SK-N-SH (cell line): ENCODE measurements around the gene WDR90. TPM values are rescaled to one million over a fixed set of nuclear protein-coding genes. Genes with fewer than 3 reads are reported as not detected.
A peak's percentile ranks its signal among the peaks of the same experiment; 100 is the strongest.

Experiments used
- CTCF ChIA-PET: fragments of 300-600, 350-600 bp; formaldehyde crosslinking; extraction: SDS; loops from one replicate; lab custom pipeline; 2021; lab: Yijun Ruan, JAX
- POLR2A ChIA-PET: fragments of 350-600 bp; sonication (Branson Sonifier 250); formaldehyde crosslinking; extraction: SDS; loops from one replicate; lab custom pipeline; 2020; ENCODE audit warnings: antibody characterized with exemption, inconsistent platforms; lab: Yijun Ruan, JAX
- DNase-seq: peaks from one replicate; pipeline ENCODE4 v3.0.0; 2012
- H2AFZ ChIP-seq: fragments of 200-600 bp; sonication (generic); 2 replicates; pipeline ENCODE4 v1.8.1; 2016; ENCODE audit warnings: antibody characterized with exemption, mild to moderate bottlenecking, low read depth
- H3F3A ChIP-seq: fragments of 200-600 bp; sonication (generic); replicated peaks from 2 replicates; pipeline ENCODE3; 2016; ENCODE audit warnings: antibody characterized with exemption, mild to moderate bottlenecking; ENCODE audit not compliant: insufficient read depth
- H3K27ac ChIP-seq, 2 experiments: fragments of 200-500 bp in 1 of 2; fragments of 200-600 bp in 1 of 2; sonication (Bioruptor generic) in 1 of 2; sonication (generic), shearing (Covaris generic) in 1 of 2; 2 replicates each; pipeline versions ENCODE4 v1.5.1 to v1.6.1; 2014 to 2016; ENCODE audit warnings: low read depth in 2 of 2, inconsistent platforms in 1 of 2, low read length in 1 of 2, mild to moderate bottlenecking in 1 of 2, mixed read lengths in 1 of 2
- H3K27me3 ChIP-seq: fragments of 200-600 bp; sonication (generic), shearing (Covaris generic); 2 replicates; pipeline ENCODE4 v1.6.1; 2016; ENCODE audit warnings: mixed run types; ENCODE audit not compliant: insufficient read depth
- H3K36me3 ChIP-seq, 2 experiments: fragments of 200-500 bp in 1 of 2; fragments of 200-600 bp in 1 of 2; sonication (Bioruptor generic) in 1 of 2; sonication (generic) in 1 of 2; replicated peaks in 1 of 2; 2 replicates each; pipeline versions ENCODE3 to v1.5.1; 2014 to 2016; ENCODE audit warnings: low read length in 1 of 2, mild to moderate bottlenecking in 1 of 2; ENCODE audit not compliant: insufficient read depth in 2 of 2, control insufficient read depth in 1 of 2
- H3K4me1 ChIP-seq, 2 experiments: fragments of 200-500 bp in 1 of 2; fragments of 200-600 bp in 1 of 2; sonication (Bioruptor generic) in 1 of 2; sonication (generic), shearing (Covaris generic) in 1 of 2; 2 replicates each; pipeline versions ENCODE4 v1.5.1 to v1.6.1; 2014 to 2016; ENCODE audit warnings: low read depth in 1 of 2, low read length in 1 of 2, mixed run types in 1 of 2; ENCODE audit not compliant: insufficient read depth in 2 of 2, control insufficient read depth in 1 of 2
- H3K4me2 ChIP-seq: fragments of 200-600 bp; sonication (generic), shearing (Covaris generic); 2 replicates; pipeline ENCODE4 v1.6.1; 2017; ENCODE audit warnings: mixed run types
- H3K4me3 ChIP-seq, 2 experiments: fragments of 200-500 bp in 1 of 2; fragments of 200-600 bp in 1 of 2; sonication (Bioruptor generic) in 1 of 2; sonication (generic), shearing (Covaris generic) in 1 of 2; 2 replicates each; pipeline versions ENCODE4 v1.5.1 to v1.8.1; 2014 to 2016; ENCODE audit warnings: low read depth in 2 of 2, inconsistent platforms in 1 of 2, low read length in 1 of 2, mild to moderate bottlenecking in 1 of 2, mixed read lengths in 1 of 2, moderate library complexity in 1 of 2
- H3K79me2 ChIP-seq: fragments of 200-600 bp; sonication (generic); 2 replicates; pipeline ENCODE4 v1.8.1; 2017; ENCODE audit warnings: mild to moderate bottlenecking; ENCODE audit not compliant: insufficient read depth
- H3K9ac ChIP-seq: fragments of 200-600 bp; sonication (generic); 2 replicates; pipeline ENCODE4 v1.6.1; 2017; ENCODE audit warnings: mixed run types
- H3K9me2 ChIP-seq: fragments of 200-600 bp; sonication (generic); 2 replicates; pipeline ENCODE4 v1.6.1; 2017; ENCODE audit warnings: mixed run types
- H3K9me3 ChIP-seq: fragments of 200-600 bp; sonication (generic); 2 replicates; pipeline ENCODE4 v1.6.1; 2017; ENCODE audit warnings: mixed run types, mild to moderate bottlenecking, moderate library complexity
- H4K20me1 ChIP-seq: fragments of 200-600 bp; sonication (generic); 2 replicates; pipeline ENCODE4 v1.6.1; 2017; ENCODE audit warnings: mild to moderate bottlenecking, mixed run types; ENCODE audit not compliant: insufficient read depth
- ELF1 ChIP-seq: IDR thresholded peaks from 2 replicates; pipeline ENCODE4 v1.4.0; 2012
- GATA2 ChIP-seq: sonication (generic); formaldehyde crosslinking; IDR thresholded peaks from 2 replicates; pipeline ENCODE4 v1.5.0; 2020; ENCODE audit warnings: mild to moderate bottlenecking, missing genetic modification reagents
- SIN3A ChIP-seq: IDR thresholded peaks from 2 replicates; pipeline ENCODE4 v1.6.1; 2012; ENCODE audit warnings: low read depth, mild to moderate bottlenecking, low read length, moderate library complexity, borderline replicate concordance
- WGBS: methylation state at CpG from one replicate; pipeline ENCODE4 v1.1.6; 2017; ENCODE audit warnings: low lambda C conversion rate; 5-methylcytosine and 5-hydroxymethylcytosine counted together
- polyA plus RNA-seq, 3 experiments: library from polyadenylated mRNA; depleted of rRNA; stranded (reverse); fragments of >200 nt; gene quantifications; 2 replicates each; pipeline ENCODE4 v1.2.3, GENCODE V29; 2012
- TF ChIP-seq, protein P1 (sequence below): IDR thresholded peaks from 2 replicates; pipeline ENCODE4 v1.4.0; 2012; ENCODE audit warnings: low read depth
- TF ChIP-seq, protein P2 (sequence below): fragments of 200-600 bp; sonication (generic); IDR thresholded peaks from 2 replicates; pipeline ENCODE4 v1.6.1; 2017; ENCODE audit warnings: antibody characterized with exemption, mild to moderate bottlenecking, moderate library complexity

The WDR90 gene
- polyA plus RNA-seq, 1 of the 3 experiments (the other 2 are of a cell fraction): 32.0 TPM

- 0 out of 2 replicates have a peak, but pooled peaks cover 2% of the 10 kb centered on the region for H3K79me2 ChIP-seq
- H3K36me3 ChIP-seq: peaks cover 0 to 4% of the 10 kb centered on the region in 2 experiments
- POLR2A ChIA-PET: interaction anchor here (1.2 to 2.6 kb wide), 5 partner anchors 8 to 54 kb away, joined by 3 to 13 read pairs (median 4); partner anchors contain the start of gene CCDC78
- H3K9ac ChIP-seq: peak within 1 kb of the TSS; percentile 67
- H4K20me1 ChIP-seq: peaks cover 12% of the 10 kb centered on the region; the same call in 1 of the 2 replicates
- no peaks in the 10 kb centered on the region for H3K9me3 ChIP-seq
- no peak for TF ChIP-seq ELF1
- TF ChIP-seq, protein P1, sequence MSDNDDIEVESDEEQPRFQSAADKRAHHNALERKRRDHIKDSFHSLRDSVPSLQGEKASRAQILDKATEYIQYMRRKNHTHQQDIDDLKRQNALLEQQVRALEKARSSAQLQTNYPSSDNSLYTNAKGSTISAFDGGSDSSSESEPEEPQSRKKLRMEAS: peak; percentile 83
- H3K9me2 ChIP-seq: no peaks in the 10 kb centered on the region
- H3K27ac ChIP-seq: peak within 1 kb of the TSS; percentile 56 to 91; a peak in 3 of 4 replicates
- no peak within 1 kb of the TSS for H2AFZ ChIP-seq
- peaks cover 32% of the 10 kb centered on the region for H3F3A ChIP-seq
- peak within 1 kb of the TSS; percentile 66 to 70 for H3K4me3 ChIP-seq
- peaks cover 23 to 51% of the 10 kb centered on the region in 2 experiments; a peak in 3 of 4 replicates for H3K4me1 ChIP-seq
- H3K27me3 ChIP-seq: no peaks in the 10 kb centered on the region
- peak within 1 kb of the TSS; percentile 93 for H3K4me2 ChIP-seq
- CTCF ChIA-PET: interaction anchor here (1.1 to 22.4 kb wide), 8 partner anchors 10 to 70 kb away, joined by 4 to 358 read pairs (median 20); partner anchors contain the start of genes ANTKMT, CCDC78, CHTF18 and CIAO3
- WGBS: 77% methylated on average over 5 of the region's 108 CpGs
- DNase-seq: peak; percentile 92
Observed at GRCh38 chr16:714558-715476, 65.7 kb downstream of the WDR90 start, which contains the start of gene METRN. METRN (plus strand) TSS chr16:715118; CDS start chr16:715290, 172 bp downstream.

DNA sequence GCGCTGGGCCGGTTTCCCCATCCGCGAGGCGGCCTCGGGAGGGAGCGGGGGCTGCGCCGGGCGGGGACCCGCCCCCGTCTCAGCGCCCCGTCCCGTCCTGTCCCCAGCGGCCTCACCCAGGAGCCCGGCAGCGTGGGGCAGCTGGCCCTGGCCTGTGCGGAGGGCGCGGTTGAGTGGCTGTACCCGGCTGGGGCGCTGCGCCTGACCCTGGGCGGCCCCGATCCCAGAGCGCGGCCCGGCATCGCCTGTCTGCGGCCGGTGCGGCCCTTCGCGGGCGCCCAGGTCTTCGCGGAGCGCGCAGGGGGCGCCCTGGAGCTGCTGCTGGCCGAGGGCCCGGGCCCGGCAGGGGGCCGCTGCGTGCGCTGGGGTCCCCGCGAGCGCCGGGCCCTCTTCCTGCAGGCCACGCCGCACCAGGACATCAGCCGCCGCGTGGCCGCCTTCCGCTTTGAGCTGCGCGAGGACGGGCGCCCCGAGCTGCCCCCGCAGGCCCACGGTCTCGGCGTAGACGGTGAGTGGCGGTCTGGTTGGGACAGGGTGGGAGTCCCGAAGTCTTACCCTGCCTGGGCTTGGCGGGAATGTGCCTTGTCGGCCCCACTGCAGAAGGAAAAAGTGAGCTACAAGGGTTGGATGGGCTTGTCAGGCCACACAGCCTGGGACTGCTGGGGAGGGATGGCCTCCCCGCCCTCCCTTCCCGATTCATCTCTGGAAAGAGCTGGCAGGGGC lies 66.5 kb downstream of the WDR90 start:
- Histone ChIP-seq H3K9me3 (no peaks in the 10 kb centered on the region), H3K9ac (peak overlapping the region; percentile 67), H3K4me1 (peaks cover 18 to 47% of the 10 kb centered on the region in 2 experiments; a peak in 3 of 4 replicates), H3K4me2 (peak overlapping the region; percentile 93), H3K27ac (peak overlapping the region; percentile 56 to 91; a peak in 3 of 4 replicates), H3K4me3 (peak overlapping the region; percentile 66 to 70), H3K36me3 (peaks cover 0 to 4% of the 10 kb centered on the region in 2 experiments), H3K79me2 (0 out of 2 replicates have a peak, but pooled peaks cover 2% of the 10 kb centered on the region), H2AFZ (no peak overlapping the region), H4K20me1 (peaks cover 12% of the 10 kb centered on the region; the same call in 1 of the 2 replicates), H3F3A (peaks cover 30% of the 10 kb centered on the region), H3K27me3 (no peaks in the 10 kb centered on the region), H3K9me2 (no peaks in the 10 kb centered on the region)
- ChIA-PET CTCF (interaction anchor here (0.6 to 22.4 kb wide), 10 partner anchors 11 to 69 kb away, joined by 3 to 358 read pairs (median 9); partner anchors contain the start of genes ANTKMT, CCDC78, CHTF18 and CIAO3), POLR2A (interaction anchor here (1.1 to 2.6 kb wide), 7 partner anchors 9 to 68 kb away, joined by 3 to 13 read pairs (median 4); partner anchors contain the start of gene CCDC78)
- TF ChIP-seq, protein P2, sequence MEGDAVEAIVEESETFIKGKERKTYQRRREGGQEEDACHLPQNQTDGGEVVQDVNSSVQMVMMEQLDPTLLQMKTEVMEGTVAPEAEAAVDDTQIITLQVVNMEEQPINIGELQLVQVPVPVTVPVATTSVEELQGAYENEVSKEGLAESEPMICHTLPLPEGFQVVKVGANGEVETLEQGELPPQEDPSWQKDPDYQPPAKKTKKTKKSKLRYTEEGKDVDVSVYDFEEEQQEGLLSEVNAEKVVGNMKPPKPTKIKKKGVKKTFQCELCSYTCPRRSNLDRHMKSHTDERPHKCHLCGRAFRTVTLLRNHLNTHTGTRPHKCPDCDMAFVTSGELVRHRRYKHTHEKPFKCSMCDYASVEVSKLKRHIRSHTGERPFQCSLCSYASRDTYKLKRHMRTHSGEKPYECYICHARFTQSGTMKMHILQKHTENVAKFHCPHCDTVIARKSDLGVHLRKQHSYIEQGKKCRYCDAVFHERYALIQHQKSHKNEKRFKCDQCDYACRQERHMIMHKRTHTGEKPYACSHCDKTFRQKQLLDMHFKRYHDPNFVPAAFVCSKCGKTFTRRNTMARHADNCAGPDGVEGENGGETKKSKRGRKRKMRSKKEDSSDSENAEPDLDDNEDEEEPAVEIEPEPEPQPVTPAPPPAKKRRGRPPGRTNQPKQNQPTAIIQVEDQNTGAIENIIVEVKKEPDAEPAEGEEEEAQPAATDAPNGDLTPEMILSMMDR: peak; percentile 28
- TF ChIP-seq GATA2 (CRISPR knock-in tag) (no peak), SIN3A (peak; percentile 10; the same call in 1 of the 2 replicates)
- TF ChIP-seq, protein P1: no peak
- WGBS: 10% methylated on average over 4 of the region's 74 CpGs
- peak; percentile 81 for DNase-seq
